ENCODE data around the gene NHERF2. TPM values are rescaled to one million over a fixed set of nuclear protein-coding genes. Genes with fewer than 3 reads are reported as not detected.

The NHERF2 gene
- total and polyA plus RNA-seq, 2 experiments from 2014 or later, result 12.0 to 16.5 TPM

GRCh38 chr16:2035431-2036199 lies 8.9 kb downstream of the NHERF2 start:
- Histone ChIP-seq H2AFZ (no peak overlapping the region), H4K20me1 (replicated peaks; ENCODE audit: insufficient read depth) (0 out of 2 replicates have a peak, but pooled peaks cover 3% of the 10 kb centered on the region), H3K79me2 (replicated peaks; ENCODE audit: insufficient read depth) (no peaks in the 10 kb centered on the region), H3F3A (replicated peaks; ENCODE audit: low read depth) (no peaks in the 10 kb centered on the region), H3K27me3 (ENCODE audit: insufficient read depth) (no peaks in the 10 kb centered on the region), H3K4me2 (no peak overlapping the region), H3K4me1 (ENCODE audit: insufficient read depth) (no peaks in the 10 kb centered on the region), H3K9me2 (ENCODE audit: insufficient read depth) (no peaks in the 10 kb centered on the region), H3K4me3 (no peak overlapping the region), H3K27ac (ENCODE audit: low read depth) (no peak overlapping the region), H3K36me3 (ENCODE audit: insufficient read depth) (no peaks in the 10 kb centered on the region)
- ATAC-seq, result peak; percentile 13
- TF ChIP-seq ZNF114 (CRISPR knock-in tag; IDR thresholded peaks at IDR 0.05) (no peak), REST (IDR thresholded peaks at IDR 0.05; ENCODE audit: unreplicated experiment) (no peak), EZH2 (IDR thresholded peaks at IDR 0.05; ENCODE audit: low read depth, unreplicated experiment) (no peak), ZNF331 (CRISPR knock-in tag; IDR thresholded peaks at IDR 0.05; ENCODE audit: low read depth) (no peak), NANOG (IDR thresholded peaks at IDR 0.05; ENCODE audit: borderline replicate concordance) (no peak), CREB1 (CRISPR knock-in tag; IDR thresholded peaks at IDR 0.05; ENCODE audit: low read depth) (no peak), JUNB (IDR thresholded peaks at IDR 0.05; ENCODE audit: unreplicated experiment) (no peak), ZNF462 (CRISPR knock-in tag; IDR thresholded peaks at IDR 0.05) (no peak), STAT1 (IDR thresholded peaks at IDR 0.05; ENCODE audit: unreplicated experiment) (no peak), POLR2AphosphoS5 (IDR thresholded peaks at IDR 0.05; ENCODE audit: low read depth) (no peak), EZH2phosphoT487 (IDR thresholded peaks at IDR 0.05; ENCODE audit: unreplicated experiment) (no peak)
- TF ChIP-seq, protein P1, sequence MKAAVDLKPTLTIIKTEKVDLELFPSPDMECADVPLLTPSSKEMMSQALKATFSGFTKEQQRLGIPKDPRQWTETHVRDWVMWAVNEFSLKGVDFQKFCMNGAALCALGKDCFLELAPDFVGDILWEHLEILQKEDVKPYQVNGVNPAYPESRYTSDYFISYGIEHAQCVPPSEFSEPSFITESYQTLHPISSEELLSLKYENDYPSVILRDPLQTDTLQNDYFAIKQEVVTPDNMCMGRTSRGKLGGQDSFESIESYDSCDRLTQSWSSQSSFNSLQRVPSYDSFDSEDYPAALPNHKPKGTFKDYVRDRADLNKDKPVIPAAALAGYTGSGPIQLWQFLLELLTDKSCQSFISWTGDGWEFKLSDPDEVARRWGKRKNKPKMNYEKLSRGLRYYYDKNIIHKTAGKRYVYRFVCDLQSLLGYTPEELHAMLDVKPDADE (IDR thresholded peaks at IDR 0.05), result no peak
- TF ChIP-seq, protein P2, sequence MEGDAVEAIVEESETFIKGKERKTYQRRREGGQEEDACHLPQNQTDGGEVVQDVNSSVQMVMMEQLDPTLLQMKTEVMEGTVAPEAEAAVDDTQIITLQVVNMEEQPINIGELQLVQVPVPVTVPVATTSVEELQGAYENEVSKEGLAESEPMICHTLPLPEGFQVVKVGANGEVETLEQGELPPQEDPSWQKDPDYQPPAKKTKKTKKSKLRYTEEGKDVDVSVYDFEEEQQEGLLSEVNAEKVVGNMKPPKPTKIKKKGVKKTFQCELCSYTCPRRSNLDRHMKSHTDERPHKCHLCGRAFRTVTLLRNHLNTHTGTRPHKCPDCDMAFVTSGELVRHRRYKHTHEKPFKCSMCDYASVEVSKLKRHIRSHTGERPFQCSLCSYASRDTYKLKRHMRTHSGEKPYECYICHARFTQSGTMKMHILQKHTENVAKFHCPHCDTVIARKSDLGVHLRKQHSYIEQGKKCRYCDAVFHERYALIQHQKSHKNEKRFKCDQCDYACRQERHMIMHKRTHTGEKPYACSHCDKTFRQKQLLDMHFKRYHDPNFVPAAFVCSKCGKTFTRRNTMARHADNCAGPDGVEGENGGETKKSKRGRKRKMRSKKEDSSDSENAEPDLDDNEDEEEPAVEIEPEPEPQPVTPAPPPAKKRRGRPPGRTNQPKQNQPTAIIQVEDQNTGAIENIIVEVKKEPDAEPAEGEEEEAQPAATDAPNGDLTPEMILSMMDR (conservative IDR thresholded peaks at IDR 0.05; ENCODE audit: low read depth in 2 of 2), result no peak
- no peaks in the 10 kb centered on the region for H3K36me3 Mint-ChIP-seq (ENCODE audit: low read depth)
- H3K27me3 Mint-ChIP-seq (ENCODE audit: insufficient read depth, low read depth, poor library complexity), result peaks cover 12% of the 10 kb centered on the region
- H3K4me1 Mint-ChIP-seq, result peaks cover 8% of the 10 kb centered on the region
- H3K4me3 Mint-ChIP-seq, result no peak overlapping the region
- DNase-seq (ENCODE audit: low spot score), result no peak
- no peaks in the 10 kb centered on the region for H3K9me3 Mint-ChIP-seq
- H3K27ac Mint-ChIP-seq, result no peak overlapping the region
